LNCAP (cell line): ENCODE measurements around the gene PABPN1L.

Experiments
- CTCF ChIP-seq: fragments of 450-650 bp; IDR thresholded peaks from 2 replicates; pipeline ENCODE4 v1.5.1; 2017; ENCODE audit warnings: mild to moderate bottlenecking

The PABPN1L gene

GRCh38 chr16:88816736-88817535 is 49.5 kb downstream of the PABPN1L start:
- TF ChIP-seq CTCF = no peak

DNA sequence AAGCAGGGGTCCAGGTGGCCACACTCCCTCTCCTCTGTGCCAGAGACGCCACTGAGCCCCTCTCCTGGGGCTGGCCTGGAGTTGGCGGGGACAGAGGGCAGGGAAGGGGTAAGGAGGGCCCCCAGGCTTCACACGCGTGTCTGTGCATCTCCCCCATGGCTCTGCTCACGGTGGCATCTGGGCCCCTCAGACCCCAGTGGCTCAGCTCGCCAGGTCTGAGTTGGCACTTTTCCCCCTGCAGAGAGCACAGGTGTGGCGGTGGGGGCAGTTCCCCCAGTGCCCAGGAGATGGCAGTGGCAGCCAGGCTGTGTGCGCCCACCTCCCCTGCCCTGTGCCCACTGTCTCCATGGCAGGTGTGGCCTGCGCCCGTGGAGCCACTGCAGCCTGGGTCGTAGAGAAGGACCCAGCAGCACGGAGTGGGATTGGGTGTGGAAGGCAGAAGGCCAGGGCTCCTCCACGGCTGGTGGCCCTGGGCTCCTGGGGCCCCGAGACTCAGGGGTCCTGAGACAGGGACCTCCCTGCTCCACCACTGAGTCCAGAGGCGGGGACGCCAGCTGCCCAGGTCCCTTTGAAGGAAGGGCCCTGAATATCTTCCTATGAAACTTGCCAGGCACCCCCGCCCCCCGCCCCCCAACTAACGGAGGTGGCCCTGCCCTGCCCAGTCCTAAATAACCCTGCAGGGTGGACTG is 50.4 kb downstream of the PABPN1L start:
- TF ChIP-seq CTCF = peak; percentile 85

- no peak for TF ChIP-seq CTCF
These were observed 51.2 kb downstream of the PABPN1L start for GRCh38 chr16:88815227-88815626.

- no peak for TF ChIP-seq CTCF
These were observed 52.3 kb downstream of the PABPN1L start for GRCh38 chr16:88814144-88814502.
